ENCODE data around the gene SUPT7L. TPM values are rescaled to one million over a fixed set of nuclear protein-coding genes. Genes with fewer than 3 reads are reported as not detected.

Gene SUPT7L
- total and polyA plus RNA-seq, 2 of the 4 experiments (the other 2 are of a cell fraction), result 16.7 to 33.4 TPM

GRCh38 chr2:27703638-27704341 is 40.4 kb upstream of the SUPT7L start (continued):
- TF ChIP-seq CHD1 (IDR thresholded peaks at IDR 0.05; ENCODE audit: low read depth, low read length), result no peak
- TF ChIP-seq RAD21 (IDR thresholded peaks at IDR 0.05; ENCODE audit: low read length), result peak; percentile 93
- no peak for TF ChIP-seq RFX5 (IDR thresholded peaks at IDR 0.05; ENCODE audit: low read depth, low read length)

- Histone ChIP-seq H3K23ac (ENCODE audit: low read depth, low read length) (no peak overlapping the region), H3K4me3 (ENCODE audit: insufficient read depth, low read depth, low read length) (no peak overlapping the region), H2BK20ac (ENCODE audit: low read depth, low read length) (no peak overlapping the region), H3K27ac (ENCODE audit: insufficient read depth, low read length) (no peak overlapping the region), H3K36me3 (ENCODE audit: control insufficient read depth, insufficient read depth, low read length) (no peaks in the 10 kb centered on the region), H3K56ac (ENCODE audit: extremely low read depth, insufficient read depth, low read length) (no peak overlapping the region), H4K5ac (ENCODE audit: low read depth, low read length) (no peak overlapping the region), H2AK9ac (replicated peaks; ENCODE audit: low read depth, low read length, poor library complexity) (no peak overlapping the region), H3K14ac (replicated peaks; ENCODE audit: low read depth, low read length) (no peak overlapping the region), H3K79me1 (ENCODE audit: low read depth in 1 of 2, low read length in 2 of 2) (0 out of 4 replicates have a peak, but pooled peaks cover 0 to 6% of the 10 kb centered on the region in 2 experiments), H3K27me3 (ENCODE audit: control insufficient read depth, insufficient read depth, low read length) (no peaks in the 10 kb centered on the region), H3K4me1 (ENCODE audit: control insufficient read depth, insufficient read depth, low read length) (peaks cover 18% of the 10 kb centered on the region), H2AFZ (replicated peaks; ENCODE audit: low read length, poor library complexity) (no peak overlapping the region), H4K91ac (ENCODE audit: insufficient read depth, low read depth, low read length) (no peak overlapping the region), H3K4me2 (ENCODE audit: low read depth, low read length) (no peak overlapping the region), H3K4ac (ENCODE audit: low read depth, low read length) (peak overlapping the region; percentile 13; the same call in 1 of the 2 replicates), H4K20me1 (ENCODE audit: insufficient read depth, low read length) (no peaks in the 10 kb centered on the region), H2BK120ac (ENCODE audit: low read depth, low read length) (no peak overlapping the region), H4K8ac (ENCODE audit: low read depth in 2 of 2, low read length in 2 of 2) (no peak overlapping the region), H3K9ac (ENCODE audit: low read depth, low read length) (no peak overlapping the region), H3K9me1 (ENCODE audit: insufficient read depth, low read length) (peaks cover 13% of the 10 kb centered on the region), H2BK15ac (ENCODE audit: low read depth, low read length) (no peak overlapping the region), H2AK5ac (ENCODE audit: low read depth, low read length) (no peak overlapping the region), H3K18ac (ENCODE audit: low read depth, low read length) (no peak overlapping the region), H3K9me3 (ENCODE audit: control insufficient read depth, insufficient read depth, low read length) (no peaks in the 10 kb centered on the region), H2BK5ac (ENCODE audit: low read depth, low read length, poor library complexity, severe bottlenecking) (no peak overlapping the region)
- dilution Hi-C loops (cut with HindIII; ENCODE audit: low sequenced_read_pairs, unreplicated experiment), result no loop called here
- no CpG with 5 or more reads among the region's 1 CpG for WGBS, 2 experiments (ENCODE audit: extremely low coverage in 2 of 2, insufficient read length in 1 of 2)
- intact Hi-C loops (cut with micrococcal nuclease), result loop anchor here (5.0 to 10.0 kb wide), 3 partner anchors 255 to 862 kb away; no protein-coding TSS in a partner anchor
- ATAC-seq (ENCODE audit: low read depth) (no peak), DNase-seq (no peak)
- no TSS peak for BruUV-seq (replicated peaks)
- in situ Hi-C loops (cut with MboI; ENCODE audit: low sequenced_read_pairs), result loop anchor here (5.0 kb wide), 1 partner anchor 705 kb away; no protein-coding TSS in a partner anchor
- POLR2A ChIA-PET (ENCODE audit: unreplicated experiment), result no interaction called here
- CTCF ChIA-PET, result no interaction called here
- TF ChIP-seq NFE2L2 (IDR thresholded peaks at IDR 0.05; ENCODE audit: low read depth, low read length) (no peak), RFX5 (IDR thresholded peaks at IDR 0.05; ENCODE audit: low read depth, low read length) (no peak), POLR2A (IDR thresholded peaks at IDR 0.05; ENCODE audit: low read depth, low read length) (no peak), BHLHE40 (IDR thresholded peaks at IDR 0.05; ENCODE audit: low read depth, low read length) (no peak), ELK1 (IDR thresholded peaks at IDR 0.05; ENCODE audit: borderline replicate concordance, low read depth, low read length) (no peak), RAD21 (IDR thresholded peaks at IDR 0.05; ENCODE audit: low read length) (no peak), RCOR1 (IDR thresholded peaks at IDR 0.05; ENCODE audit: insufficient replicate concordance, low read length) (no peak), CHD1 (IDR thresholded peaks at IDR 0.05; ENCODE audit: low read depth, low read length) (no peak), SMC3 (IDR thresholded peaks at IDR 0.05; ENCODE audit: low read depth, low read length) (no peak), CEBPB (IDR thresholded peaks at IDR 0.05; ENCODE audit: low read depth, low read length) (no peak), MAFK (IDR thresholded peaks at IDR 0.05; ENCODE audit: low read depth, low read length) (no peak), MAZ (IDR thresholded peaks at IDR 0.05; ENCODE audit: borderline replicate concordance, low read depth, low read length) (no peak), USF2 (IDR thresholded peaks at IDR 0.05; ENCODE audit: low read depth, low read length) (no peak), FOS (IDR thresholded peaks at IDR 0.05; ENCODE audit: low read depth, low read length) (no peak)
These were observed 38.9 kb upstream of the SUPT7L start for GRCh38 chr2:27702302-27702701.
